HepG2 (cell line): ENCODE data around the gene INPP1. TPM values are rescaled to one million over a fixed set of nuclear protein-coding genes. Genes with fewer than 3 reads are reported as not detected.

ENCODE experiments used
- AGO1 ChIP-seq: fragments of 200-400 bp; formaldehyde crosslinking; IDR thresholded peaks from 2 replicates; pipeline ENCODE4 v1.6.1; 2017; ENCODE audit warnings: mild to moderate bottlenecking, low read depth, low read length, moderate library complexity; ENCODE audit not compliant: poor library complexity, severe bottlenecking
- ARNT ChIP-seq: fragments of 450-650 bp; IDR thresholded peaks from 2 replicates; pipeline ENCODE4 v1.6.1; 2017
- CBX2 ChIP-seq, 2 experiments: fragments of 200-600 bp in 1 of 2; sonication (generic); formaldehyde crosslinking in 1 of 2; IDR thresholded peaks; 2 replicates each; pipeline versions ENCODE4 v1.7.0 to v1.8.1; 2018 to 2022; ENCODE audit warnings: low read depth in 2 of 2, low read length in 1 of 2, mild to moderate bottlenecking in 1 of 2, missing genetic modification reagents in 1 of 2
- IRX3 ChIP-seq: sonication (generic); formaldehyde crosslinking; IDR thresholded peaks from 2 replicates; pipeline ENCODE4 v1.8.1; 2023; ENCODE audit warnings: mild to moderate bottlenecking, low read depth, missing genetic modification reagents, borderline replicate concordance
- MAZ ChIP-seq, 2 experiments: sonication (generic) in 1 of 2; formaldehyde crosslinking in 1 of 2; IDR thresholded peaks; 2 replicates each; pipeline versions ENCODE4 v1.5.0 to v1.6.1; 2012 to 2020; ENCODE audit warnings: low read depth in 2 of 2, mild to moderate bottlenecking in 2 of 2, borderline replicate concordance in 1 of 2, improper control_type of control experiment in 1 of 2, low read length in 1 of 2, missing genetic modification reagents in 1 of 2, moderate library complexity in 1 of 2
- NONO ChIP-seq, 2 experiments: fragments of 450-650 bp in 1 of 2; sonication (generic) in 1 of 2; formaldehyde crosslinking in 1 of 2; IDR thresholded peaks in 1 of 2; conservative IDR thresholded peaks in 1 of 2; 2 replicates each; pipeline versions ENCODE4 v1.6.1 to v1.8.0; 2017 to 2022; ENCODE audit warnings: mild to moderate bottlenecking in 1 of 2, missing genetic modification reagents in 1 of 2, moderate library complexity in 1 of 2
- NR2F1 ChIP-seq, 2 experiments: fragments of 450-650 bp in 1 of 2; formaldehyde crosslinking in 1 of 2; IDR thresholded peaks; 2 replicates each; pipeline versions ENCODE4 v1.5.0 to v1.6.1; 2016 to 2020; ENCODE audit warnings: mild to moderate bottlenecking in 1 of 2, missing compliant biosample characterization in 1 of 2, missing genetic modification reagents in 1 of 2, moderate library complexity in 1 of 2
- PAXIP1 ChIP-seq: sonication (generic); formaldehyde crosslinking; conservative IDR thresholded peaks from 2 replicates; pipeline ENCODE4 v1.4.0; 2020; ENCODE audit warnings: mild to moderate bottlenecking, missing genetic modification reagents, moderate library complexity
- PHF8 ChIP-seq: sonication (generic); formaldehyde crosslinking; IDR thresholded peaks from 2 replicates; pipeline ENCODE4 v1.5.0; 2020; ENCODE audit warnings: missing genetic modification reagents
- RBM39 ChIP-seq: fragments of 200-400 bp; formaldehyde crosslinking; IDR thresholded peaks from one replicate; pipeline ENCODE4 v1.6.1; 2018; ENCODE audit warnings: antibody characterized with exemption, mild to moderate bottlenecking, low read depth, low read length; ENCODE audit not compliant: poor library complexity, severe bottlenecking
- RCOR2 ChIP-seq: IDR thresholded peaks from 2 replicates; pipeline ENCODE4 v1.6.1; 2016; ENCODE audit warnings: missing biosample characterization, missing genetic modification reagents
- SMARCC2 ChIP-seq: fragments of 450-650 bp; IDR thresholded peaks from 2 replicates; pipeline ENCODE4 v1.6.1; 2017; ENCODE audit warnings: antibody characterized with exemption, mild to moderate bottlenecking
- THAP7 ChIP-seq: sonication (generic); formaldehyde crosslinking; IDR thresholded peaks from 2 replicates; pipeline ENCODE4 v1.8.1; 2023; ENCODE audit warnings: mild to moderate bottlenecking, missing genetic modification reagents
- ZBED4 ChIP-seq: sonication (generic); formaldehyde crosslinking; IDR thresholded peaks from 2 replicates; pipeline ENCODE4 v1.4.0; 2020; ENCODE audit warnings: missing genetic modification reagents, borderline replicate concordance
- ZFP1 ChIP-seq: IDR thresholded peaks from 2 replicates; pipeline ENCODE4 v1.6.1; 2016
- ZFP37 ChIP-seq: sonication (generic); formaldehyde crosslinking; IDR thresholded peaks from 2 replicates; pipeline ENCODE4 v1.4.0; 2020; ENCODE audit warnings: missing genetic modification reagents, borderline replicate concordance
- ZNF230 ChIP-seq: sonication (generic); formaldehyde crosslinking; IDR thresholded peaks from 2 replicates; pipeline ENCODE4 v1.4.0; 2020; ENCODE audit warnings: mild to moderate bottlenecking, missing genetic modification reagents
- ZNF382 ChIP-seq: sonication (generic); formaldehyde crosslinking; IDR thresholded peaks from 2 replicates; pipeline ENCODE4 v1.5.0; 2020; ENCODE audit warnings: missing genetic modification reagents, mild to moderate bottlenecking, borderline replicate concordance
- ZNF44 ChIP-seq: sonication (generic); formaldehyde crosslinking; IDR thresholded peaks from 2 replicates; pipeline ENCODE4 v1.5.1; 2020; ENCODE audit warnings: mild to moderate bottlenecking, missing genetic modification reagents
- ZNF567 ChIP-seq: sonication (generic); formaldehyde crosslinking; IDR thresholded peaks from 2 replicates; pipeline ENCODE4 v1.8.1; 2023; ENCODE audit warnings: mild to moderate bottlenecking, missing genetic modification reagents, borderline replicate concordance
- polyA plus RNA-seq, 8 experiments: library from polyadenylated mRNA; depleted of rRNA in 3 of 8; stranded (reverse) in 7 of 8; unstranded in 1 of 8; fragments of >200 nt; fragmentation: Illumina TruSeq in 4 of 8; extraction: Trizol in 4 of 8; gene quantifications; 2 replicates each; pipeline versions ENCODE4 v1.2.1 to v1.2.3, GENCODE V29; 2011 to 2016; ENCODE audit warnings: low read depth in 4 of 8, missing spikeins in 1 of 8, mixed read lengths in 1 of 8; ENCODE audit not compliant: insufficient read depth in 1 of 8
- total RNA-seq, 5 experiments: library from RNA; depleted of rRNA; stranded (reverse); fragments of >200 nt; fragmentation: Illumina TruSeq; extraction: Trizol; gene quantifications; 2 replicates each; pipeline ENCODE4 v1.2.3, GENCODE V29; 2016; ENCODE audit warnings: low read depth in 1 of 5

Gene INPP1
- total and polyA plus RNA-seq, 2 of the 13 experiments (the other 11 are each of a cell fraction or from before 2014, with no cell fraction given) = 10.0 to 13.3 TPM

GRCh38 chr2:190334479-190335224, 8.7 kb upstream of the INPP1 start (continued):
- TF ChIP-seq NR2F1 (CRISPR knock-in tag; IDR thresholded peaks at IDR 0.05) (no peak), RCOR2 (CRISPR knock-in tag) (peak; percentile 93), ZNF567 (no peak), IRX3 (CRISPR knock-in tag) (no peak), AGO1 (no peak), PAXIP1 (CRISPR knock-in tag) (peak; percentile 97), RBM39 (no peak), ARNT (no peak), ZBED4 (CRISPR knock-in tag) (peak; percentile 51; the same call in 1 of the 2 replicates), ZNF44 (no peak), PHF8 (peak; percentile 25; the same call in 1 of the 2 replicates), SMARCC2 (0 out of 2 replicates have a peak, but pooled peaks have one; percentile 47), NONO (IDR thresholded peaks at IDR 0.05) (no peak), NONO (CRISPR knock-in tag; conservative IDR thresholded peaks at IDR 0.05) (no peak), ZFP1 (CRISPR knock-in tag) (peak; percentile 56; the same call in 1 of the 2 replicates), MAZ (IDR thresholded peaks at IDR 0.05; ENCODE audit: borderline replicate concordance, low read depth, low read length) (no peak), MAZ (CRISPR knock-in tag; IDR thresholded peaks at IDR 0.05; ENCODE audit: low read depth) (no peak), THAP7 (no peak), ZNF382 (no peak), ZNF230 (CRISPR knock-in tag) (no peak), ZFP37 (CRISPR knock-in tag) (no peak), CBX2 (IDR thresholded peaks at IDR 0.05; ENCODE audit: low read depth, low read length) (no peak), CBX2 (CRISPR knock-in tag; IDR thresholded peaks at IDR 0.05; ENCODE audit: low read depth) (no peak)
